T follicular helper cell (primary cell): ENCODE results near the gene PICALM.
"Not testable (repeated sequence)": the region's sequence is repeated elsewhere in the genome, so short reads cannot be mapped to it uniquely, and the experiment has no call there.

Source experiments
- DNase-seq: peaks from one replicate; pipeline ENCODE4 v3.0.0-alpha.2; 2020; ENCODE audit warnings: low read depth
- total RNA-seq, 2 experiments: gene quantifications; one replicate each; lab custom pipeline; 2026; lab: John Stamatoyannopoulos, UW

The PICALM gene, protein sequence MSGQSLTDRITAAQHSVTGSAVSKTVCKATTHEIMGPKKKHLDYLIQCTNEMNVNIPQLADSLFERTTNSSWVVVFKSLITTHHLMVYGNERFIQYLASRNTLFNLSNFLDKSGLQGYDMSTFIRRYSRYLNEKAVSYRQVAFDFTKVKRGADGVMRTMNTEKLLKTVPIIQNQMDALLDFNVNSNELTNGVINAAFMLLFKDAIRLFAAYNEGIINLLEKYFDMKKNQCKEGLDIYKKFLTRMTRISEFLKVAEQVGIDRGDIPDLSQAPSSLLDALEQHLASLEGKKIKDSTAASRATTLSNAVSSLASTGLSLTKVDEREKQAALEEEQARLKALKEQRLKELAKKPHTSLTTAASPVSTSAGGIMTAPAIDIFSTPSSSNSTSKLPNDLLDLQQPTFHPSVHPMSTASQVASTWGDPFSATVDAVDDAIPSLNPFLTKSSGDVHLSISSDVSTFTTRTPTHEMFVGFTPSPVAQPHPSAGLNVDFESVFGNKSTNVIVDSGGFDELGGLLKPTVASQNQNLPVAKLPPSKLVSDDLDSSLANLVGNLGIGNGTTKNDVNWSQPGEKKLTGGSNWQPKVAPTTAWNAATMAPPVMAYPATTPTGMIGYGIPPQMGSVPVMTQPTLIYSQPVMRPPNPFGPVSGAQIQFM
- 166 to 167 reads per million in 2 experiments for total RNA-seq

DNA sequence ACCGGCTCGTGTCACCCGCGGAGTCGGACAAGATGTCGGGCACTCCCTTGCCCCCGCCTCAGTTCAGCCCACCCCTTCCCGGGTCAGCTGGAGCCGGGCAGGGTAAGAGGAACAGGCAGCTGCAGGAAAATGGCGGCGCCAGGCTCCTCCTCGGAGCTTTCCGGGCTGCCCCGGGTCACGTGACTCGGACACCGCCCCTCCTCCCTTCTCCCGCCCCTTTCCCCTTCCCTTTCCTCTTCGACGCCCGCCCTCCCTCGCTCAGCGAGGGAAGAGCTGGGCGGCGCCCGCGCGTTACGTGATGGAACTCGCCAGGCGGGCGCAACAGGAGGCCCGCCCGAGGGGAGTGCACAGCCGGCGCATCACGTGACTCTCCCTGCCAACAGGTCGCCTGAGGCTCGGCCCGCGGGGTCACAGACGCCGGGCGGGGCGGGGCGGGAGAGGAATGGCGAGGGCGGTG, at the start of gene PICALM:
PICALM (minus strand) TSS at position 134 of the 457 bp plus-strand sequence. CDS start 304 bp downstream, outside the sequence.
- peak; percentile 94 for DNase-seq

DNA sequence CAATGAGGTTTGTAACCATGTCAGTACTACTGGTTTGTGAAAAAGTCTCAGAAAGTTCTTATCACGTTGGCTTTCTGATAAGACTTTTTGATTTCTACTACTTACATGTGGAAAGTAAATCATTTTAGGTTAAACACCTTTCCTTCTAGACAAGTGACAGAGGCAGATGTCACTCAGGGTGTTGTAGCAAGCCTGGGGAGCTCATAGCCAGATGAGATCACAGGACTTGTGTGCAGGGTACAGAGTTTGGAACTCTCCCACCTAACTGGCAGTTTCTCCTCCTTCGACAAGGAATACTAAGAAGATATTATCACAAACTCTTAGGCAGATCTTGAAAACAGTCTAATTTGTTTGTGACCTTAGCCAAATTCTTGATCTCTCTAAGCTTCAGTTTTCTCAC, 49.4 kb upstream of the PICALM start:
- DNase-seq, result no peak

- DNase-seq, result no peak
Observed at GRCh38 chr11:86117712-86118063, 48.8 kb upstream of the PICALM start.

DNA sequence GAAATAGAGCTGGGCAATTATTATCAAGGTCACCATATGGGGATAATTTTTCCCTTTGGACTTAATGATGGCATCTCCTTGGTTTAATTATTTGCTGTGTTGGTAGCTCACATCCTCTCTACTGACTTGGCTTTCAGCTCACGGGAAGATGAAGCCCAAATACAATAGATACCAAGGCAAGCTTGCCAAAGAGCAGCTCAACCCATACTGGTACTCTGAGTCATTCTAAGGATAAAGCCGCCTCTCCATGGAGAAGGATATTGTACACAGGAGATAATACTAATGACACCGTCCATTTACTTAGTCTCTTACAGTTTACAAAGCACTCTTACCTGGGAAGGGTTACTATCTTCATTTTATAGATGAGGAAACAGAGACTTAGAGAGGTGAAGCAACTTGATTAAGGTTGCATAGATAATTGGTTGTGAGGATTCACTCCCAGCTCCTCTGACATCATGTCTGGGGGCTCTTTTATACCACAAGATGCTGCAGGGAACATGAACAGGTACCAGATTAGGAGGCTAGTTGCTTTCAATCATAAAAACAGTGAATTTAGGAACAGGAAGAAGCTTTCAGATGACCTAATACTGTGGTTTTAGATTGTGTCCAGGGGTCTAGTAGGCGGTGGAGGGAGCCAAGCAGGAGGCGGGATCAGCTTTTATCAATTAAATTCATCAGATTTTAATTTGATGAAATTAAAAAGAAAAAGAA, 48.3 kb upstream of the PICALM start:
- DNase-seq, result no peak

DNA sequence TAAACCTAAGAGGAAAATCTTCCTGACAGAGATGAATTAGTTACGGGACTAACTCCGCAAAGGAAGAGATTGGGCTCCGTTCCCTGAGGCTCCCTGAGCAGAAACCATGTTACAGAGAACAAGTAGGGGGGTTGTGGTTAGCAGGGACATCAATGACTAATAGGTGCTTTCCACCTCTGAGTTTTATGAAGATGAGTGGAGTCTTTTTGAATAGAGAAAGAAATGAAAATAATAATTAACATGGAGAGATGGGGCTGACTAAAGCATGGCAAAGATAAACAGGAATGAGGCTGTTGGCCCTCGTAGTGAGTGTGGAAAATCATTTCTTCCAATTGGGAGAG, 47.5 kb upstream of the PICALM start:
- no peak for DNase-seq

GRCh38 chr11:86115542-86116385, 46.9 kb upstream of the PICALM start:
- DNase-seq, result no peak

GRCh38 chr11:86108890-86109638, 40.2 kb upstream of the PICALM start:
- no peak for DNase-seq

DNA sequence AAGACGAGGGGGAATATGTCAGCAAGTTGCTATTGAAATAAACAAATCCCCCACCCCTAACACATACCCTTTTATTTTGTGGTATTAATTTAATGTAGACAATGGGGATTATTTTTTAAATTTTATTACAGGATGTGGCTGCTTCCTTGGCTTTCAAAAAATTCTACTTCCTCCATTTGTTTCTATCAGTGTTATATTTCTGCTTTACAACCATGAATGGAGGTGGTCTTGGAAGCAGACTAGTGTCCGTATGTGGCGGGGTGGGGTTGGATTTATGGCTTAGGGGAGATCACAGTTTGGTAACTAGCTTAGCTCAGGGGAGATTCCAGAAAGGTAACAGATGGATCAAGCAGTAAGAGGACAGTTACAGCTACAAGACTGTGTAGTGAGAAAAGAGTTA, 39.3 kb upstream of the PICALM start:
- DNase-seq, result no peak

GRCh38 chr11:86106916-86107315, 38.0 kb upstream of the PICALM start:
- DNase-seq, result no peak

- DNase-seq, result not testable (repeated sequence)
Observed at GRCh38 chr11:86106031-86106430, 37.1 kb upstream of the PICALM start.

DNA sequence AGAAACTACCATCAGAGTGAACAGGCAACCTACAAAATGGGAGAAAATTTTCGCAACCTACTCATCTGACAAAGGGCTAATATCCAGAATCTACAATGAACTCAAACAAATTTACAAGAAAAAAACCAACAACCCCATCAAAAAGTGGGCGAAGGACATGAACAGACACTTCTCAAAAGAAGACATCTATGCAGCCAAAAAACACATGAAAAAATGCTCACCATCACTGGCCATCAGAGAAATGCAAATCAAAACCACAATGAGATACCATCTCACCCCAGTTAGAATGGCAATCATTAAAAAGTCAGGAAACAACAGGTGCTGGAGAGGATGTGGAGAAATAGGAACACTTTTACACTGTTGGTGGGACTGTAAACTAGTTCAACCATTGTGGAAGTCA, 36.7 kb upstream of the PICALM start:
- not testable (repeated sequence) for DNase-seq

DNA sequence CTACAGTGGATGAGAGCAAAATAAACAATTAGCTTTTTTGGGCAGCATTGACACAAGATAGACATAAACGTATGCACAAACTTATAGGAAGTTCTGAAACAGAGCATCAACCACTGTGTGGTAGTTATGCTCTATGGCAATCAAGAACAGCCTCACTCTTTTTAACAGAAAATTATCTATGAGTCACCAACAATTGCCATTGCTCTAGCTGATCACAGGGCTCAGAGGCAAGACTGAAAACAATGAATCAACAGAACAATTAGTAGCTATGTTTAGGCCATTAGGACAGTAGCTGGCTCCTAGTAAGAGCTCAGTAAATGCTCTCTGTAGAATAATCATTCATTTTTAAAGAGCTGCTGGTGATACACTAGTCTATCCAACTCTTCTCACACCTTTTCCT, 34.9 kb upstream of the PICALM start:
- DNase-seq, result no peak

DNA sequence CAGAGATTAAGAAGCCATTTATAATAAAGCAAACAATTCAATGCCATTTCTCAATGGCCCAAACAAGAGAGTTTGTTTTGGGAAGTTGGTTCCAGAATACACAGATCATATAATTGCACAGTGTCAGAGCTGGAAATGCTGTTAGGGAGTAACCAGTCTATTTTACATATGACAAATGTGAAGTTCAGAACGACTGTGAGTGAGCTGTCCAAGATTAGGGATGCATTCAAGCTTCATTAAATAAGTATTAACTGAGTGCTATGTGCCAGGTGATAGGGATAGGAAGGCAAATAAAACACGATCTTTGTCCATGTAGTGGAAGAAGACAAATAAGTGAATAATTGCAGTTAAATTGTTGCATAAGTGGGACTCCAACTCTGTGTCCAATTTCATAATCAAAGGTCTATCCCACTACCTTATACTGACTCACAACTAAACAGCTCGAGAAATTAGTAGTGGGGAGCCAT, 33.1 kb upstream of the PICALM start:
- DNase-seq, result no peak

- DNase-seq, result no peak
Observed at GRCh38 chr11:86101493-86101892, 32.6 kb upstream of the PICALM start.

GRCh38 chr11:86099874-86100273, 31.0 kb upstream of the PICALM start:
- no peak for DNase-seq

DNA sequence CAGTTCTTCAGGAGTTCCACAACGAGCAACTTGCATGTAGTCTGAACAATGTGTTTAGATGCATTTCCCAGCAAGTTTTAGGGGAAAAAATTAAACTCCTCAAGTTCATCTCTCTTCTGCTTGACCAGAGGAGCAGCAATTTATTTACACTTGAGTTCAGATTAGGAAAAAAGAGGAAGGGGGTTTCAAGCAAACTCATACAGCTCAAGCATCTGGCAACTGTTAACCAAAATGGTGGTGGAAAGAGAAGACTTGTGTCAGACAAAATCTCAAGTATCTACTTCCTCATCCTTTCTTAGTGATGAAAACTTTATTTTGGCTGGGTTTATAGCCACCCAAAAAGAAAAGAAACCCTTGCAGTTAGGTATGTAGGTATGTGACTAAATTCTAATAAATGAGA, 29.1 kb upstream of the PICALM start:
- no peak for DNase-seq

DNA sequence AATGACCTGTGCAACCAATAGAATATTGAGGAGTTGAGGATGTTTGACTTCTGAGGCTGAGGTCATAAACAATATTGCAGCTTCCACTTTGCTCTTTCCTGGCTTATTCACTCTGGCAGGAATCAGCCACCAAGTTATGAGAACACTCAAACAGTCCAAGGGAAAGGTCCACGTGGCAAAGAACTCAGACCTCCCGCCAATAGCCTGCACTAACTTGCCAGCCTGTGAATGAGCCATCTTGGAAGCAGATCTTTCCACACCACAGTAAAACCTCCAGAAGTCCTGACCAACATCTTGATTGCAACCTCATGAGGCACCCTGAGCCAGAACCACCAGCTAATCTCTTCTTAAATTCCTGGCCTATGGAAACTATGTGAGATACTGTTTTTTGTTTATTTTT, 22.7 kb upstream of the PICALM start:
- DNase-seq, result no peak

GRCh38 chr11:86091086-86091485, 22.2 kb upstream of the PICALM start:
- no peak for DNase-seq

DNA sequence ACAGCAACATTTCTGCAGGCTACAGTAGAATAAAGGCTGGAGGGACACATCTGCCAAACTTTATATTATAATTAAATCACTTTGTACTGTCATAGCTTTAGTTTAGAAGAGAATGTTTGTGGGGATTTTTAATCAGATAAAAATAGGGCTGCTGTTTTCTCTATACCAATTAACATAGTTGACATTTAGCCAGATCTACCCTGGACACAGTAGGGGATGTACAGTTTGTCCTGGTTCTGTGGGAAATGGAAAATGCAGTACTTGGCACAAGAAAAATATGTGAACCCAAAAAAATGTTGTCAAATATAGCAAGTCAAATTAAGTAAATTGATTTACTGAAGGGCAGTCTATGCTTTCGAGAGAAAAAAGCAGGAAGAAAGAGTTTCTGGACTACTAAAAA, 20.8 kb upstream of the PICALM start:
- no peak for DNase-seq

DNA sequence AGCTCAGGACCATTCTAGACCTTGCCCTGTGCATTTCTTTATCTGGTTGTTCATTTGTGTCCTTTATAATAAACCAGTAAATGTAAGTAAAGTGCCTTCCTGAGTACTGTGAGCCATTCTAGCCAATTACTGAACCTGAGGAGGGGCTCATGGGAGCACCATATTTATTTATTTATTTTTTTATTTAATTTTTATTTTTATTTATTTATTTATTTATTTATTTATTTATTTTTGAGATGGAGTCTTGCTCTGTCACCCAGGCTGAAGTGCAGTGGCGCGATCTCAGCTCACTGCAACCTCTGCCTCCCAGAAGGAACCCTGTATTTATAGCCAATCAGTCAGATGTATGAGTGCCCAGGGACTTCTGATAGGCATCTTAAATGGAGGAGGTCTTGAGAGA, 18.8 kb upstream of the PICALM start:
- DNase-seq, result not testable (repeated sequence)

DNA sequence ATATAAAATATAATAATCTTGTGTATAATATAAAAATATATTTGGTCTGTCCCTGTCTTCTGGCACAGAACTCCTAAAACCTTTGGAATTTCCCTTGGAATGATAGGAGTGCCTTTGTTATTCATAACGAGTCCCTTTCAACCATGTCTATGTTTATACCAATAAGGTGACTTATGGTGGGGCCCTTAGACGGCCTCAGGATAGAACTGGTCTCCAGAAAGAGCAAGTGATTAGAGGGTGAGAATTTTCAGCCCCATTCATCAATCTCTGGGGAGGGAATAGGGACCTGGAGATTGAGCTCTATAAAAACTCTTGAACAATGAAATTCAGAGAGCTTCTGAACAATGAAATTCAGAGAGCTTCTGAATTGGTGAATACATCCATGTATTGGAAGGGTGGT, 18.4 kb upstream of the PICALM start:
- DNase-seq, result no peak
